Activated T-cell treated with anti-CD3 and anti-CD28 coated beads, Interleukin-2, amount 50 U/mL, for 24 hours (primary cell): Measurements from ENCODE around the gene ZDBF2.
"Not testable (repeated sequence)": the region's sequence is repeated elsewhere in the genome, so short reads cannot be mapped to it uniquely, and the experiment has no call there.

Source experiments
- DNase-seq: peaks from one replicate; pipeline ENCODE4 v3.0.0-alpha.2; 2020
- H3K27ac Mint-ChIP-seq: 2 replicates; pipeline ENCODE4 v1.8.0; 2020; ENCODE audit warnings: mild to moderate bottlenecking, mixed read lengths
- H3K27me3 Mint-ChIP-seq: 2 replicates; pipeline ENCODE4 v1.8.0; 2020; ENCODE audit warnings: mixed read lengths
- H3K36me3 Mint-ChIP-seq: 2 replicates; pipeline ENCODE4 v1.8.0; 2020; ENCODE audit warnings: low read depth, mixed read lengths
- H3K4me1 Mint-ChIP-seq: 2 replicates; pipeline ENCODE4 v1.8.0; 2020; ENCODE audit warnings: low read depth, mixed read lengths
- H3K4me3 Mint-ChIP-seq: 2 replicates; pipeline ENCODE4 v1.8.0; 2020; ENCODE audit warnings: mild to moderate bottlenecking, moderate library complexity, mixed read lengths
- H3K9me3 Mint-ChIP-seq: 2 replicates; pipeline ENCODE4 v1.8.0; 2020; ENCODE audit warnings: mixed read lengths

The ZDBF2 gene

GRCh38 chr2:206253125-206253776 lies 21.2 kb upstream of the ZDBF2 start:
- H3K4me3 Mint-ChIP-seq, result no peak overlapping the region
- H3K4me1 Mint-ChIP-seq, result peaks cover 9% of the 10 kb centered on the region
- peaks cover 79% of the 10 kb centered on the region for H3K27me3 Mint-ChIP-seq
- H3K9me3 Mint-ChIP-seq, result peaks cover 6% of the 10 kb centered on the region
- no peak overlapping the region for H3K27ac Mint-ChIP-seq
- no peak for DNase-seq
- no peaks in the 10 kb centered on the region for H3K36me3 Mint-ChIP-seq

- H3K27me3 Mint-ChIP-seq, result peaks cover 78% of the 10 kb centered on the region
- H3K4me3 Mint-ChIP-seq, result no peak overlapping the region
- H3K27ac Mint-ChIP-seq, result no peak overlapping the region
- H3K4me1 Mint-ChIP-seq, result peaks cover 9% of the 10 kb centered on the region
- DNase-seq, result no peak
- H3K9me3 Mint-ChIP-seq, result peaks cover 6% of the 10 kb centered on the region
- H3K36me3 Mint-ChIP-seq, result no peaks in the 10 kb centered on the region
These were observed 20.7 kb upstream of the ZDBF2 start for GRCh38 chr2:206253777-206254166.

GRCh38 chr2:206255003-206255402 lies 19.5 kb upstream of the ZDBF2 start:
- H3K4me3 Mint-ChIP-seq, result no peak overlapping the region
- H3K36me3 Mint-ChIP-seq, result no peaks in the 10 kb centered on the region
- peaks cover 6% of the 10 kb centered on the region for H3K9me3 Mint-ChIP-seq
- peaks cover 9% of the 10 kb centered on the region for H3K4me1 Mint-ChIP-seq
- no peak overlapping the region for H3K27ac Mint-ChIP-seq
- peaks cover 71% of the 10 kb centered on the region for H3K27me3 Mint-ChIP-seq
- no peak for DNase-seq

- Mint-ChIP-seq H3K27ac (no peak overlapping the region), H3K9me3 (peaks cover 6% of the 10 kb centered on the region), H3K27me3 (peaks cover 73% of the 10 kb centered on the region), H3K4me1 (no peaks in the 10 kb centered on the region), H3K36me3 (no peaks in the 10 kb centered on the region), H3K4me3 (no peak overlapping the region)
- DNase-seq, result no peak
These were observed 17.7 kb upstream of the ZDBF2 start for GRCh38 chr2:206256706-206257205.

GRCh38 chr2:206257350-206257749 lies 17.1 kb upstream of the ZDBF2 start:
- Mint-ChIP-seq H3K4me1 (no peaks in the 10 kb centered on the region), H3K36me3 (no peaks in the 10 kb centered on the region), H3K27me3 (peaks cover 73% of the 10 kb centered on the region), H3K4me3 (no peak overlapping the region), H3K9me3 (peaks cover 5% of the 10 kb centered on the region), H3K27ac (no peak overlapping the region)
- DNase-seq, result no peak

- Mint-ChIP-seq H3K27me3 (peaks cover 73% of the 10 kb centered on the region), H3K27ac (no peak overlapping the region), H3K9me3 (peaks cover under 1% of the 10 kb centered on the region), H3K4me1 (no peaks in the 10 kb centered on the region), H3K36me3 (no peaks in the 10 kb centered on the region), H3K4me3 (no peak overlapping the region)
- no peak for DNase-seq
These were observed 16.6 kb upstream of the ZDBF2 start for GRCh38 chr2:206257861-206258260.

- not testable (repeated sequence) for H3K4me3 Mint-ChIP-seq, H3K4me1 Mint-ChIP-seq, H3K9me3 Mint-ChIP-seq, H3K36me3 Mint-ChIP-seq, H3K27ac Mint-ChIP-seq, DNase-seq
- H3K27me3 Mint-ChIP-seq, result peaks cover 73% of the 10 kb centered on the region
These were observed 15.8 kb upstream of the ZDBF2 start for GRCh38 chr2:206258615-206259014.

GRCh38 chr2:206259376-206260187 lies 14.9 kb upstream of the ZDBF2 start:
- no peak for DNase-seq
- H3K9me3 Mint-ChIP-seq, result no peaks in the 10 kb centered on the region
- H3K27ac Mint-ChIP-seq, result no peak overlapping the region
- H3K4me1 Mint-ChIP-seq, result peaks cover 6% of the 10 kb centered on the region
- peaks cover 76% of the 10 kb centered on the region for H3K27me3 Mint-ChIP-seq
- H3K4me3 Mint-ChIP-seq, result no peak overlapping the region
- H3K36me3 Mint-ChIP-seq, result no peaks in the 10 kb centered on the region

- no peak for DNase-seq
- peaks cover 76% of the 10 kb centered on the region for H3K27me3 Mint-ChIP-seq
These were observed 14.1 kb upstream of the ZDBF2 start for GRCh38 chr2:206260188-206261012.

GRCh38 chr2:206263959-206264603 lies 10.4 kb upstream of the ZDBF2 start:
- peaks cover 85% of the 10 kb centered on the region for H3K27me3 Mint-ChIP-seq
- no peaks in the 10 kb centered on the region for H3K9me3 Mint-ChIP-seq
- DNase-seq, result no peak
- H3K4me1 Mint-ChIP-seq, result peaks cover 6% of the 10 kb centered on the region
- H3K4me3 Mint-ChIP-seq, result no peak overlapping the region
- no peak overlapping the region for H3K27ac Mint-ChIP-seq
- H3K36me3 Mint-ChIP-seq, result no peaks in the 10 kb centered on the region

More at GRCh38 chr2:206260188-206261012, 14.1 kb upstream of the ZDBF2 start:
- H3K36me3 Mint-ChIP-seq, result no peaks in the 10 kb centered on the region
- no peak overlapping the region for H3K27ac Mint-ChIP-seq
- H3K9me3 Mint-ChIP-seq, result no peaks in the 10 kb centered on the region
- H3K4me3 Mint-ChIP-seq, result no peak overlapping the region
- H3K4me1 Mint-ChIP-seq, result peaks cover 6% of the 10 kb centered on the region

- DNase-seq, result no peak
- Mint-ChIP-seq H3K27ac (no peak overlapping the region), H3K9me3 (no peaks in the 10 kb centered on the region), H3K27me3 (peaks cover 78% of the 10 kb centered on the region), H3K4me1 (peaks cover 6% of the 10 kb centered on the region), H3K4me3 (no peak overlapping the region), H3K36me3 (no peaks in the 10 kb centered on the region)
These were observed 8.0 kb upstream of the ZDBF2 start for GRCh38 chr2:206266130-206267125.

- Mint-ChIP-seq H3K27ac (no peak overlapping the region), H3K9me3 (no peaks in the 10 kb centered on the region), H3K4me3 (no peak overlapping the region)
These were observed 6.9 kb upstream of the ZDBF2 start for GRCh38 chr2:206267567-206267966.

GRCh38 chr2:206271065-206271464 lies 3.4 kb upstream of the ZDBF2 start:
- Mint-ChIP-seq H3K27ac (no peak overlapping the region), H3K4me1 (peaks cover 15% of the 10 kb centered on the region), H3K9me3 (no peaks in the 10 kb centered on the region), H3K27me3 (peaks cover 75% of the 10 kb centered on the region), H3K36me3 (no peaks in the 10 kb centered on the region), H3K4me3 (no peak overlapping the region)
- DNase-seq, result no peak

More at GRCh38 chr2:206267567-206267966, 6.9 kb upstream of the ZDBF2 start:
- DNase-seq, result no peak
- Mint-ChIP-seq H3K27me3 (peaks cover 79% of the 10 kb centered on the region), H3K4me1 (peaks cover 6% of the 10 kb centered on the region), H3K36me3 (no peaks in the 10 kb centered on the region)
